Upper lobe of right lung (tissue), 1 donor: ENCODE measurements around the gene DNAJB8. TPM values are rescaled to one million over a fixed set of nuclear protein-coding genes. Genes with fewer than 3 reads are reported as not detected.

Experiments
- ATAC-seq: fragments of 200-7000 bp; cut with Tn5 transposase; one replicate; pipeline ENCODE4 v1.9.1; 2020; ENCODE audit warnings: mild to moderate bottlenecking, moderate library complexity
- DNase-seq: peaks from one replicate; pipeline ENCODE4 v3.0.0-alpha.2; 2020
- H3K27ac ChIP-seq: fragments of 200-600 bp; one replicate; pipeline ENCODE4 v1.8.0; 2022
- H3K27me3 ChIP-seq: fragments of 200-600 bp; one replicate; pipeline ENCODE4 v1.8.0; 2022; ENCODE audit warnings: mild to moderate bottlenecking
- H3K36me3 ChIP-seq: fragments of 200-600 bp; one replicate; pipeline ENCODE4 v1.8.0; 2022
- H3K4me1 ChIP-seq: fragments of 200-600 bp; one replicate; pipeline ENCODE4 v1.8.0; 2022
- H3K4me3 ChIP-seq: fragments of 200-600 bp; one replicate; pipeline ENCODE4 v1.8.0; 2022; ENCODE audit warnings: mild to moderate bottlenecking
- H3K9me3 ChIP-seq: fragments of 200-600 bp; one replicate; pipeline ENCODE4 v1.8.0; 2022
- intact Hi-C: fragments of 100-400 bp; cut with DNase I; formaldehyde crosslinking; loops from one replicate; pipeline ENCODE4 v1.11.0; 2022
- total RNA-seq: library from RNA; stranded (reverse); fragmentation: NEBNext Ultra II Directional; extraction: Animal tissue kit (Norgen Biotek cat#: 25700); gene quantifications from one replicate; pipeline ENCODE4 v1.2.1, GENCODE V29; 2021
- TF ChIP-seq, protein P1 (sequence below): fragments of 200-600 bp; IDR thresholded peaks from one replicate; pipeline ENCODE4 v1.8.0; 2022; ENCODE audit warnings: antibody characterized with exemption
- donor health status: DM: no; HTN: yes; CAD: no; lungs with severe emphysema.

Gene DNAJB8
- total RNA-seq, 1 donor from 2014 or later, result not detected

DNA sequence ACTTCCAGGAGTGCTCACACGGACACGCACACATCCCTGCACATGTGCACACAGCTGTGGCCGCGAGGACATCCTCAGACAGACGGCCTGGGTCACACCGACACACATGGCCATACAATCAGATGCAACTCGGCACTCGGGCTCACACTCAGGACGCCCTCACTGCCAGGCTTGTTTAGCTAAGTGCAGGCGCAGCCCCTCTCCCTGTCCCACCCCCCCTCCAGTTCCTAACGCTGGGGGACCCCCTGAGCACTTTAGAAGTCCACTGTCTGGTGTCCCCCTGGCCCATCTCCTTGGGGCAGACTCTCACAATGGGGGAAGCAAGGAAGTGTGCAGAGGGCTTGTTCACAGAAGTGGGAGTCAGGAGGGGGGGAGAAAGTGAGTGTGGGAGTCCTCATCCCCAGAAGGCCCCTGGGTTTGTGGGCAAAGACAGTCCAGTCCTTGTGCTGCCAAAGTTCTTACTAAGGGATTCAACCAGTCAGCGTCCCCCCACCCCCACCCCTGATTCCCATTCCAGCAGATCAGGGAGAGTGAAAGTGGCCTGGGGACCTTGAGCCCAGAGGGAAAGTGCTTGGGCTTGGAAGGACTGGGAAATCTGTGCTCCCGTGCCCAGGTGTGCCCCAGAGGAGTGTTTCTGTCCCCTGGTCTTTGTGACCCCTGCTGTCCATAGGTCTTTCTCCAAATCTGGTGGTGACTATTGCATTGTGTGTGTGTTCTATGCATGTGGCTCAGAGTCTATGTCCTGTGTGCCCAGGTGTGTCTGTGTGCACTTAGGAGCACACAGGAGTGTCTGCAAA is 27.1 kb upstream of the DNAJB8 start:
- TF ChIP-seq, protein P1, sequence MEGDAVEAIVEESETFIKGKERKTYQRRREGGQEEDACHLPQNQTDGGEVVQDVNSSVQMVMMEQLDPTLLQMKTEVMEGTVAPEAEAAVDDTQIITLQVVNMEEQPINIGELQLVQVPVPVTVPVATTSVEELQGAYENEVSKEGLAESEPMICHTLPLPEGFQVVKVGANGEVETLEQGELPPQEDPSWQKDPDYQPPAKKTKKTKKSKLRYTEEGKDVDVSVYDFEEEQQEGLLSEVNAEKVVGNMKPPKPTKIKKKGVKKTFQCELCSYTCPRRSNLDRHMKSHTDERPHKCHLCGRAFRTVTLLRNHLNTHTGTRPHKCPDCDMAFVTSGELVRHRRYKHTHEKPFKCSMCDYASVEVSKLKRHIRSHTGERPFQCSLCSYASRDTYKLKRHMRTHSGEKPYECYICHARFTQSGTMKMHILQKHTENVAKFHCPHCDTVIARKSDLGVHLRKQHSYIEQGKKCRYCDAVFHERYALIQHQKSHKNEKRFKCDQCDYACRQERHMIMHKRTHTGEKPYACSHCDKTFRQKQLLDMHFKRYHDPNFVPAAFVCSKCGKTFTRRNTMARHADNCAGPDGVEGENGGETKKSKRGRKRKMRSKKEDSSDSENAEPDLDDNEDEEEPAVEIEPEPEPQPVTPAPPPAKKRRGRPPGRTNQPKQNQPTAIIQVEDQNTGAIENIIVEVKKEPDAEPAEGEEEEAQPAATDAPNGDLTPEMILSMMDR, result no peak
- intact Hi-C loops, result loop anchor here (10.0 kb wide), 1 partner anchor 81 kb away; no protein-coding TSS in a partner anchor
- Histone ChIP-seq H3K4me1 (peaks cover 24% of the 10 kb centered on the region), H3K36me3 (no peaks in the 10 kb centered on the region), H3K27ac (no peak overlapping the region), H3K4me3 (peak overlapping the region; percentile 60), H3K9me3 (no peaks in the 10 kb centered on the region), H3K27me3 (peaks cover 93% of the 10 kb centered on the region)
- peak; percentile 48 for DNase-seq
- no peak for ATAC-seq

DNA sequence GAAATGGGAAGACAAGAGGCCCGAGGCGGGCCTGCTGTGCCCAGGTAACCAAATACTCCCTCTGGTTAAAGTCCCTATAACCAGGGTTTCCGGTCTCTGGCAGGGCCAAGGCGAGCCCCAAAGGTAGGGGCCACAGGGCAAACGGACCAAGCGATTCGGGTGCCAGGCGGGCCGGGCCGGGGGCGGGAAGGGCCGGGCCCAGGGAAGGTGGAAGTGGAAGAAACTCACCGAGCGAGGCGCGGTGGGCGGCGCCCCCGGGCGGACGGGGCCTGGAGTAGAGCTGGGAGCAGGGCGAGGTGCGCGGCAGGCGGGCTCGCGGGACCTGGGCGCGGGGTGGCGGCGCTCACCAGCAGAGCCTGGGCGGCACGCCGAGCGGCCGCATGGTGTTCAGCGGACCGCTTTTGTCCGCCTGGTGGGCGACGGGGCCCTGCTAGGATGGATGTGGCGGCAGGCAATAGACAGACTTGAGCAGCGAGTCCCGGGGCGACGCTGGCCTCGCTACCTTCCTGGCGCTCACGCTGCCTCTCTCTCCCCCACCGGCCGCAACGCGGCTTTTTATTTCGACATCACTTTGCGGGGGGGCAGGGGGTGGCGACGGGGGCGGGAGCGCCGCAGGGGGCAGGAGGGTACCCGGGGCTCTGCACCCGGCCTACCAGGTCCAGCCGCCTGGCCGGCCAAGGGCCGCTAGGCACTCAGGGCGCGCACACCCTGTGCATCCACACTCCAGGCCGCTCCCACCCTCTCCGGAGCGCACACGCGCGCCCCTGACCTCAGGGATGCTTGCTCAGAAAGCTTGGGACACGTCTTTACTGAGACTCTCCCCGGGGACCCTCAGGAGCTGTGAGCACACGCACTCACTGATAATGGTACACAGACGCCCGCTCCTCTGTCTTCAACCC is 26.2 kb upstream of the DNAJB8 start, which contains the start of gene GATA2:
GATA2 (minus strand) TSS at position 531 of the 899 bp plus-strand sequence. CDS start 6,170 bp downstream, outside the sequence.
- peaks cover 93% of the 10 kb centered on the region for H3K27me3 ChIP-seq
- peaks cover 31% of the 10 kb centered on the region for H3K4me1 ChIP-seq
- no peak for ATAC-seq
- peak within 1 kb of the TSS; percentile 85 for H3K27ac ChIP-seq
- H3K4me3 ChIP-seq, result peak within 1 kb of the TSS; percentile 60
- intact Hi-C loops, result loop anchor here (10.0 kb wide), 1 partner anchor 82 kb away; no protein-coding TSS in a partner anchor
- TF ChIP-seq, protein P1, result no peak
- peak; percentile 66 for DNase-seq
- H3K9me3 ChIP-seq, result no peaks in the 10 kb centered on the region
- no peaks in the 10 kb centered on the region for H3K36me3 ChIP-seq

DNA sequence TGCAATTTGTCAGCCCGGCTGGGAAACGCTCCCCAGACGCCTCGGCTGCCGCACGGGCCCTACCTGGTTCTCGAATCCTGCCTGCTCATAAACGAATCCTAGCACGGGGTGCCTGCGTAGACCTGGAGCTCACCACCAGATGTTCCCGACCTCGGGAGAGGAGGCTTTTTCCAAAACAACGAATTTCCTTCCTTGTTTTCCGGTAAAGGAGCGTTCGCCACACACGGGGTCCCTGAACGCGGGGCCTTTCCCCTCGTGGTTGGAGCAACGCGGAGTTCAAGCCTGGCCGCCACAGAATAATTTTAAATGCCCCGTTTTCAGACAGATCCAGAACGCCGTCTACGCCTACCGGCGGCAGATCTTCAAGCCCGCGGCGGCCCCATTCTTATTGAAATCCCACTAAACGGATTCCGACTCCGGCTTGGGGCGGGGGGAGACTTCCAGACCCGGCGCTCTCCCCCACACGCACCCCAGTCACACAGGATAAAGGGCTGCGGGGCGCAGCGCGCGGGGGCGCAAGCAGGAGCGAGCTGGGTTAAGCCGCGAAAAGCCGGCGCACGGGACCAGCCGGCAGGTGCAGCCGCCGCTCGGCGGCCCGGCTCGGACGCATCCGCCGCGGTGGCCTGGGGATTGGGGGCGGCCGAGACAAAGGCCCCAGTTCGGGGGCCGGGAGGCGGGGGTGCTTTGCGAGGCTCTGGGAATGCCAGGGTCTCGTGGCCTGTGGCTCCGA is 25.4 kb upstream of the DNAJB8 start:
- no peaks in the 10 kb centered on the region for H3K9me3 ChIP-seq
- peaks cover 96% of the 10 kb centered on the region for H3K27me3 ChIP-seq
- no peak for ATAC-seq
- H3K4me1 ChIP-seq, result peaks cover 35% of the 10 kb centered on the region
- H3K36me3 ChIP-seq, result no peaks in the 10 kb centered on the region
- H3K27ac ChIP-seq, result peak overlapping the region; percentile 85
- peak overlapping the region; percentile 60 for H3K4me3 ChIP-seq
- intact Hi-C loops, result loop anchor here (10.0 kb wide), 1 partner anchor 83 kb away; no protein-coding TSS in a partner anchor
- DNase-seq, result peak; percentile 56
- TF ChIP-seq, protein P1, result no peak

DNA sequence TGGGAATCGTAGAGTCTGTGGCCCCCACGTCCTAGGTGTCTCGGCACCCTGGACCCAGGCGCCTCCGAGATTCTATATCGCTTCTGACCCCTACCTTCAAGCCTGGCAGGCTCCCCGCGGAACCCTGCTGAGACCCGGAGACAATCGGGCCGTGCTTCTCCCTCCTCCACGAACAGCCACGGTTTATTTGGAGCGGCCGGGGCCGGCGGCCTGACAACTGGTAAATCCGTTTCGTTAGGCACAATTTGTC is 24.9 kb upstream of the DNAJB8 start:
- peak overlapping the region; percentile 85 for H3K27ac ChIP-seq
- ATAC-seq (no peak), DNase-seq (no peak)
- H3K27me3 ChIP-seq, result peaks cover 96% of the 10 kb centered on the region
- TF ChIP-seq, protein P1, result no peak
- peak overlapping the region; percentile 60 for H3K4me3 ChIP-seq
- H3K9me3 ChIP-seq, result no peaks in the 10 kb centered on the region
- peaks cover 35% of the 10 kb centered on the region for H3K4me1 ChIP-seq
- no peaks in the 10 kb centered on the region for H3K36me3 ChIP-seq
- intact Hi-C loops, result loop anchor here (10.0 kb wide), 1 partner anchor 83 kb away; no protein-coding TSS in a partner anchor
